ACHN (cell line): ENCODE results near the gene OGT.
A peak's percentile ranks its signal among the peaks of the same experiment; 100 is the strongest.
"Not testable (repeated sequence)": the region's sequence is repeated elsewhere in the genome, so short reads cannot be mapped to it uniquely, and the experiment has no call there.

Experiments
- DNase-seq: peaks from one replicate; pipeline ENCODE4 v3.0.0-alpha.2; 2015
- in situ Hi-C: cut with HindIII; loops from 2 replicates; pipeline ENCODE4 v1.10.0; 2017; ENCODE audit warnings: low sequenced_read_pairs, low pct_ligation_motif_present, low pct_unique_long_range_greater_than_20kb

Gene OGT

GRCh38 chrX:71534773-71535544 is 2.1 kb downstream of the OGT start:
- no peak for DNase-seq
- in situ Hi-C loops: no loop called here

- DNase-seq: no peak
- in situ Hi-C loops: no loop called here
These were observed 3.4 kb downstream of the OGT start for GRCh38 chrX:71536285-71536684.

- DNase-seq: no peak
- in situ Hi-C loops: no loop called here
These were observed 4.8 kb downstream of the OGT start for GRCh38 chrX:71537743-71538142.

- DNase-seq: no peak
- in situ Hi-C loops: no loop called here
These were observed 7.9 kb downstream of the OGT start for GRCh38 chrX:71540801-71541200.

- in situ Hi-C loops: no loop called here
- DNase-seq: no peak
These were observed 8.5 kb downstream of the OGT start for GRCh38 chrX:71541210-71542022.

GRCh38 chrX:71542411-71542810 is 9.5 kb downstream of the OGT start:
- in situ Hi-C loops: no loop called here

GRCh38 chrX:71542825-71543224 is 9.9 kb downstream of the OGT start:
- in situ Hi-C loops: no loop called here
- no peak for DNase-seq

More at GRCh38 chrX:71542411-71542810, 9.5 kb downstream of the OGT start:
- DNase-seq: no peak

GRCh38 chrX:71543316-71543715 is 10.4 kb downstream of the OGT start:
- no peak for DNase-seq
- in situ Hi-C loops: no loop called here

- in situ Hi-C loops: no loop called here
- no peak for DNase-seq
These were observed 12.5 kb downstream of the OGT start for GRCh38 chrX:71545364-71545763.

GRCh38 chrX:71546879-71547278 is 14.0 kb downstream of the OGT start:
- in situ Hi-C loops: no loop called here
- DNase-seq: no peak

GRCh38 chrX:71547339-71547738 is 14.4 kb downstream of the OGT start:
- no peak for DNase-seq

GRCh38 chrX:71549986-71550385 is 17.1 kb downstream of the OGT start:
- DNase-seq: no peak
- in situ Hi-C loops: no loop called here

More at GRCh38 chrX:71547339-71547738, 14.4 kb downstream of the OGT start:
- in situ Hi-C loops: no loop called here

- in situ Hi-C loops: no loop called here
- DNase-seq: no peak
These were observed 17.7 kb downstream of the OGT start for GRCh38 chrX:71550578-71550977.

GRCh38 chrX:71556036-71556435 is 23.1 kb downstream of the OGT start:
- DNase-seq: peak; percentile 86
- in situ Hi-C loops: no loop called here

GRCh38 chrX:71558920-71559319 is 26.0 kb downstream of the OGT start:
- DNase-seq: no peak
- in situ Hi-C loops: no loop called here

GRCh38 chrX:71559773-71560172 is 26.9 kb downstream of the OGT start:
- in situ Hi-C loops, DNase-seq: not testable (repeated sequence)

- in situ Hi-C loops: no loop called here
- DNase-seq: no peak
These were observed 31.0 kb downstream of the OGT start for GRCh38 chrX:71563921-71564320.

- in situ Hi-C loops: no loop called here
- no peak for DNase-seq
These were observed 32.7 kb downstream of the OGT start for GRCh38 chrX:71565474-71566041.

- in situ Hi-C loops, DNase-seq: not testable (repeated sequence)
These were observed 38.5 kb downstream of the OGT start for GRCh38 chrX:71571390-71571789.
